Renal cortical epithelial cell (primary cell): ENCODE measurements around the gene CNKSR3. TPM values are rescaled to one million over a fixed set of nuclear protein-coding genes. Genes with fewer than 3 reads are reported as not detected.

ENCODE experiments used
- DNase-seq: peaks from one replicate; pipeline ENCODE4 v3.0.0-alpha.2; 2011; ENCODE audit warnings: low read depth
- total RNA-seq: library from RNA; depleted of rRNA; stranded (reverse); fragments of >200 nt; gene quantifications from 2 replicates; pipeline ENCODE4 v1.2.3, GENCODE V29; 2014

The CNKSR3 gene
- total RNA-seq, 1 donor from 2014 or later = 39.6 TPM

GRCh38 chr6:154502553-154502952, 7.9 kb downstream of the CNKSR3 start:
- DNase-seq = no peak

DNA sequence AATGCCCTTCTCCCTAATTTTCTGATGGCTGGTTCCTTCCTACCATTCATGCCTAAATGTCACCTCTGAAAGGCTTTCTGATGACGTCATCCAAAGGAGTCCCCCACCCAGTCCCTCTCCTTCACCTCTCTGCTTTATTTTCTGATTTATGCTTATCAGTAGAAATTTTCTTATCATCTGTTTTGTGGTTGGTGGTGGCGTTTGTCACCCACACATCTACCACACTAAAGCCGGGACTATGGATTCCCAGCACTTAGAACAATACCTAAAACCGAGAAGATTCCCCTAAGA, 9.0 kb downstream of the CNKSR3 start:
- no peak for DNase-seq

DNA sequence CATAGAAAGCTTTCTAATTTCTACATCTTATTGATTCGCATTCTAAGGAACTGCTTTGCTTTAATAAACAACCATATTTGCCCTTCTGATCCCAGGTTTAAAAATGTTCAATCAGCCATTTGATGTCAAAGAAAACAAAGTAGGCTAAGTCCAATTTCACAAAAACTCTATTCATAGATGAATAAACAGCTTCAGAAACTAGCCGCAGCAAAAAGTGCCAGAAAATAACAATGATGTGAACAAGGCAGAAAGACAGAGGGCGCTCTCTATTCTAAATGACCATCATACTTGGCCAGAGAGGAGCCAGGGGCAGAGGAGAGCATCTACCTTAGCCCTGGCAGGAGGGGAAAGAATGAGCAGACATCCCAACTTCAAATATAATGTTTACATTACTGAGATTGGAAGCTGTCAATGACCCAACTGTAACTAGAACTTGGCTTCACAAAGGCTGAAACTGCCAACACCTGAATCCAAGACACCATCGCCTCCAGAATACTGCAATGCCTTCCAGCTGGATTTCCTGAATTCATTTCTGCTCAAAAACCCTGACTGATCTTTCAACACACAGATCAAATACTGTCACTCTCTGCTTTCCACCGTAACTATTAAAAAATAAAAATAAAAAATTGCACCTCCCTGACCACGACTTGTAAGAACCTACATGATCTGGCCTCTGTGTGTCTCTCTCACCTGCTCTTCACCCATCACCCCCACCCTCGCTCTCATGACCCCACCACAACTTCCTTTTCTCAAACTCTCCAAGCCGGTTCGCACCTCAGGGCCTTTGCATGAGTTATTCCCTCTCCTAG, 9.5 kb downstream of the CNKSR3 start:
- DNase-seq = no peak

DNA sequence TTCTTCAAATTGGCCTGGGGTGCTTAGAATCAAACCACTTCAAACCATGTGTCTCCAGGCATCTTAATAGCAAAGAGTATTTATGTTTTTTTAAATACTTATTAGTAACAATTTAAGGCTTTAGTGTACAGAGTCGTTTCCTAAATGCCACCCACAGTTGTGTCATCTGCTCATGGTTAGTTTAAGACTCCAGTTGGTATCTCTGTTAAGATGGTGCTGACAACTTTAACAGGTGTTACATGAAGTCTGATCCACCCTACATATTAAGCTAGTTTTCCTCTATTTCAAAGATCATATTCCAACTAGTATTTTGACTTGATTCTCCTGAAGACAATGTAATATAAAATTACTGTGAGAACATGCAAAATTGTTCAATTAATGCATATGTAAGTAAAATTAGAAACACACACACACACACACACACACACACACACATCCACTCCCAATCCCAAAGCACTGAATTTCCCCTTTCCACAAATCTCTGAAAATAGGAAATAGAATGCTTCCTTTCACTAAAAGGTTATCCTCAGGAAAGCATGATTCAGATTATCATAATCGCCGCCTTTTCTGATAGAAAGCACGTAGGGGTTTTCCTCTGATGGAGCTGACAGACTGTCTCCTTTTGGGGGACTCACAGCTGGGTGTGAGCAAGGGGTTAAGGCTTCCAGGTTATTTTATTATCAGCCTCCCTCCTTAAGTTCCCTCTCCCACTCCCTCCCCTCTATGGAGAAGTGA, 10.5 kb downstream of the CNKSR3 start:
- DNase-seq = no peak

- no peak for DNase-seq
Measured at GRCh38 chr6:154498340-154498934, 12.0 kb downstream of the CNKSR3 start.

DNA sequence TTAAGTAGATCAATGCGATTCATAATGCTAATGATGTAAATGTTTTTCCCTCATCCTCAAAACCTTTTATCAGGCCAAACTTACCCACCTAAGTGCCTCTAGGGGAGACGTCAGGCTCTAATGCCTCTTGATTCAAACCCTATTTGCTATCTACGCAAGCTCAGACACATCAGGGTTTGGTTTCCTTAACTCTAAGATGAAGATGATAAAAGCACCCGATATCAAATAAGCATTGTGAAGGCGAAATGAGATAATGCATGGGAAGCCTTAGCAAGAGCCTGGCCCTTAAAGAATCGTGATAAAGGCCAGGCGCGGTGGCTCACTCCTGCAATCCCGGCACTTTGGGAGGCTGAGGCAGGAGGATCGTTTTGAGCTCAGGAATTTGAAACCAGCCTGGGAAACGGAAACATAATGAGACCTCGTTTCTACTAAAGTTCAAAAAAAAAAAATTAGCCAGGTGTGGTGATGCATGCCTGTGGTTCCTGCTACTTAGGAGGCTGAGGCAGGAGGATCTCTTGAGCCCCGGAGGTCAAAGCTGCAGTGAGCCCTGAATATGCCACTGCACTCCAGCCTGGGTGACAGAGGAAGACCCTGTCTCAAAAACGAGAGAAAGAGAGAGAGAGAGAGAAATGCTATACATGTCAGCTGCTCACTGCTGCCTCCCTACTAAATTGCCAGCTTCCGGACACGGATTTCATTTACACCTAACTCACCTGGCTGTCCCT, 13.5 kb downstream of the CNKSR3 start:
- DNase-seq = no peak

DNA sequence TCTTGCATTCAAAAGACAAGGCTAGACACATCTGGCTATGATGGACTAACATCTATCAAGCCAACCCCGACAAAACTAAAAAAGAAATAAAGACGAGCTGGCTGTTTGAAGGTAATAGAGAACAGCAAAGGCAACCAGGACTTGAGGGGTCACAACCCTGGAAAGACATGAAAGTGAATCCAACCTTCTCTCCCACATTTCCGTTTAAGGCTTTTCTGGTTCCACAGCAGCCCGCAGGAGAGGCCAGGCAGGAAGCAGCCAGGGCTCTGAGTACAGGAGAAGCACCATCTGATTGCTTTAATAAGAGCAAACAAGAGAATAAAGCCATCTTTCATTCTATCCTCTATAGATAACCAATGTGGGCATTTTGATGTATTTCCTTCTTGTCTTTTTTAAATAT, 14.3 kb downstream of the CNKSR3 start:
- DNase-seq = no peak

- DNase-seq = no peak
Measured at GRCh38 chr6:154494592-154495311, 15.7 kb downstream of the CNKSR3 start.

- no peak for DNase-seq
Measured at GRCh38 chr6:154491567-154492470, 18.7 kb downstream of the CNKSR3 start.

GRCh38 chr6:154489822-154490221, 20.7 kb downstream of the CNKSR3 start:
- DNase-seq = no peak

DNA sequence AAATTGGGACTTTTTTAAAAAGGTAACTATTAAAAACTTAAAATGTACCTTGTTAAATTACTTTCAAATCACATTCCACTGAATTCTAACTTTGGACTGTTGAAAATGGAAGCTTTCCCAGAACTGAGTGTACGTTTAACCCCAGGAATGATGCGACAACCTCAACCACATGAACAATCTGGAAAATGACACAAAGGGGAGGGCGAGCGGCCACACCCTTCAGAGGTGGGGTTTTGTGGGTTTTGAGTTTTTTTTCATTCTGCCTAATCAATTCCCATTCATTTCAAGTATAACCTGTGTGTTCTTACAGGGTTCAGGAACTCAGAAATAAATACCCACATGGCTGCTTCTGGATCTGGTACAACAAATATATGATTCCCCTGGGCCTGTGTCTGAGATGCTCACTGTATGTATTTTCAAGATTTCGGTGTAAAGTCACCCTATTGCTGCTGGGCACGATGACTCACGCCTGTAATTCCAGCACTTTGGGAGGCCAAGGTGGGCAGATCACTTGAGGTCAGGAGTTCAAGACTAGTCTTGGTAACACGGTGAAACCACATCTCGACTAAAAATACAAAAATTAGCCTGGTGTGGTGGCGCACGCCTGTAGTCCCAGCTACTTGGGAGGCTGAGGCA, 21.6 kb downstream of the CNKSR3 start:
- peak; percentile 64 for DNase-seq

GRCh38 chr6:154488248-154488593, 22.3 kb downstream of the CNKSR3 start:
- peak; percentile 62 for DNase-seq

- DNase-seq = no peak
Measured at GRCh38 chr6:154487367-154488247, 22.9 kb downstream of the CNKSR3 start.

DNA sequence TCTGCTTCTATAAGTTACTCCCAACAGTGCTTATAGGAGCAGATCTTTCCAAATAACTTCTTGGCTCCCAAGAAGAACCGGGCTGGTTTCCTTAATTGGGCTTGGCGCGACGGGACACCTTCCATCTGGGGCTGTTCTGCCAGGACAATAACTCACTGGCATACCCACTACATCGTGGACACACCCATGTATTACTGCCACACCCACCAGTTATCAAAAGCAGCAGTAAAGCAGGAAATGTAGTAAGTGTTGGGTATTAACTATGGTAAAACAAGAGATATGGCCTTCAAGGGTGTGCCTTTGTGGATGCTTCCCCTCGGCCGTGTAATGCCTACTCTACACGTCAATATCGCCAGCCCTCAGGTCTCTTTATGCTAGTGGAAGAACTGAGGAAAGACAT, 24.7 kb downstream of the CNKSR3 start:
- DNase-seq = no peak

- DNase-seq = no peak
Measured at GRCh38 chr6:154484942-154485341, 25.5 kb downstream of the CNKSR3 start.

DNA sequence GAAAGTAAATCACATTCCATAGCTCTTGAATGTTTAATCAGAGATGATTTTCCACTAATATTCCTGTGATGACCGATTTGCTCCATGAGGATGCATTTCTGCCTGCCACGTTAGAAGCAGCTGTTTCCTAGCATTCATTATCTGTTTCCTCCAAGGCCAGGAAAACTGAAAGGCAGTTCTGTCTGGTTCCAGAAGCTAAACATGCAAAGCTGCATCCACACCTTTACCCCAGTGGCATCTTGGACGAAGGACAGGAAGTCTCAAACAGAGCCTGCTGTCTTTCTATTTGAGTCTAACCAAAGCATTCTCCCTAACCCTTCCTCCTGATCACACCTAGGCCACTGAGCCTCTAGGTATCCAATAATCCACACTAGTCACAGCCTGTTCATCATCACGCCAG, 27.6 kb downstream of the CNKSR3 start:
- DNase-seq = no peak

GRCh38 chr6:154481521-154482013, 28.9 kb downstream of the CNKSR3 start:
- DNase-seq = no peak

GRCh38 chr6:154479771-154480639, 30.5 kb downstream of the CNKSR3 start:
- no peak for DNase-seq
